Hepatocyte (in vitro differentiated cells): ENCODE measurements around the gene RBM33. TPM values are rescaled to one million over a fixed set of nuclear protein-coding genes. Genes with fewer than 3 reads are reported as not detected.

Source experiments
- DNase-seq: peaks from one replicate; pipeline ENCODE4 v3.0.0-alpha.2; 2016; ENCODE audit warnings: low spot score
- H2AFZ ChIP-seq: fragments of 200-600 bp; sonication (generic); 2 replicates; pipeline ENCODE4 v1.6.0; 2016; ENCODE audit warnings: antibody characterized with exemption, mild to moderate bottlenecking
- H3K27ac ChIP-seq: fragments of 200-600 bp; sonication (generic); 2 replicates; pipeline ENCODE4 v1.5.1; 2016; ENCODE audit warnings: mild to moderate bottlenecking
- H3K27me3 ChIP-seq: fragments of 200-600 bp; sonication (generic); 2 replicates; pipeline ENCODE4 v1.6.1; 2016
- H3K36me3 ChIP-seq: fragments of 200-600 bp; sonication (generic); replicated peaks from 2 replicates; pipeline ENCODE4 v1.5.1; 2016; ENCODE audit warnings: low read depth; ENCODE audit not compliant: insufficient read depth
- H3K4me1 ChIP-seq: fragments of 200-600 bp; sonication (generic); 2 replicates; pipeline ENCODE4 v1.5.1; 2016; ENCODE audit warnings: mild to moderate bottlenecking, moderate library complexity; ENCODE audit not compliant: insufficient read depth
- H3K4me2 ChIP-seq: fragments of 200-600 bp; sonication (generic); 2 replicates; pipeline ENCODE4 v1.6.0; 2016
- H3K4me3 ChIP-seq: fragments of 200-600 bp; sonication (generic); 2 replicates; pipeline ENCODE4 v1.5.1; 2016; ENCODE audit warnings: mild to moderate bottlenecking
- H3K79me2 ChIP-seq: fragments of 200-600 bp; sonication (generic); 2 replicates; pipeline ENCODE4 v1.6.0; 2017; ENCODE audit warnings: mild to moderate bottlenecking
- H3K9me2 ChIP-seq: fragments of 200-600 bp; sonication (generic); replicated peaks from 2 replicates; pipeline ENCODE4 v1.6.0; 2017; ENCODE audit warnings: mild to moderate bottlenecking; ENCODE audit not compliant: insufficient read depth
- H3K9me3 ChIP-seq: fragments of 200-600 bp; sonication (generic); 2 replicates; pipeline ENCODE4 v1.5.1; 2016; ENCODE audit warnings: low read depth, mild to moderate bottlenecking
- H4K20me1 ChIP-seq: fragments of 200-600 bp; sonication (generic); 2 replicates; pipeline ENCODE4 v1.6.0; 2016; ENCODE audit warnings: mild to moderate bottlenecking; ENCODE audit not compliant: insufficient read depth, poor library complexity, severe bottlenecking
- CTCF ChIP-seq: fragments of 200-600 bp; sonication (generic); IDR thresholded peaks from 2 replicates; pipeline ENCODE4 v1.5.1; 2016; ENCODE audit warnings: antibody characterized with exemption, mild to moderate bottlenecking; ENCODE audit not compliant: poor library complexity
- EZH2 ChIP-seq: fragments of 200-600 bp; sonication (generic); IDR thresholded peaks from 2 replicates; pipeline ENCODE4 v1.6.1; 2016; ENCODE audit warnings: antibody characterized with exemption, mild to moderate bottlenecking, borderline replicate concordance
- EZH2phosphoT487 ChIP-seq: fragments of 200-600 bp; sonication (generic); IDR thresholded peaks from one replicate; pipeline ENCODE4 v1.6.1; 2018; ENCODE audit warnings: antibody characterized with exemption, mild to moderate bottlenecking, low read depth, moderate library complexity; ENCODE audit not compliant: unreplicated experiment, severe bottlenecking
- WGBS: methylation state at CpG from one replicate; pipeline ENCODE4 v1.1.6; 2016; ENCODE audit warnings: low lambda C conversion rate; ENCODE audit errors: missing lambda C conversion rate; 5-methylcytosine and 5-hydroxymethylcytosine counted together
- polyA plus RNA-seq: library from polyadenylated mRNA; unstranded; fragments of >200 nt; fragmentation: Nextera tagmentation; extraction: Ambion mirVana; gene quantifications from 2 replicates; pipeline ENCODE4 v1.2.1, GENCODE V29; 2016
- total RNA-seq: library from RNA; depleted of rRNA; stranded (reverse); fragments of >200 nt; gene quantifications from 2 replicates; pipeline ENCODE4 v1.2.3, GENCODE V29; 2014

Gene RBM33
- total and polyA plus RNA-seq, 2 experiments from 2014 or later = 24.8 to 40.8 TPM

DNA sequence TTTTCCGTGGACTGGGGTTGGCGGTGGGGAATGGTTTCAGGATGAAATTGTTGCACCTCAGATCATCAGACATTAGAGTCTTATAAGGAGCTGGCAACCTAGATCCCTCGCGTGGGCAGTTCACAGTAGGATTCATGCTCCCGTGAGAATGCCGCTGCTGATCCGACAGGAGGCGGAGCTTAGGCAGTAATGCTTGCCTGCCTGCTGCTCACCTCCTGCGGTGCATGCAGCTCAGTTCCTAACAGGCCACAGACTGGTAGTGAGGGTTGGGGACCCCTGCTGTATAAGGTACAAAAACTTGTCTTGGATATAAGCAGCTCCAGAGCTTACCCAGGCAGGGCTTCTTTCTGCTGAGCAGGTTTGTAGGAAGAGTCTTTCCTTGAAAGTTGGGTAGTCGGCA, 113.9 kb downstream of the RBM33 start:
- no peaks in the 10 kb centered on the region for H3K9me2 ChIP-seq
- no peak overlapping the region for H3K4me2 ChIP-seq
- H2AFZ ChIP-seq = no peak overlapping the region
- H3K4me3 ChIP-seq = no peak overlapping the region
- no peak overlapping the region for H3K27ac ChIP-seq
- no peak for TF ChIP-seq CTCF
- TF ChIP-seq EZH2phosphoT487 = no peak
- peaks cover 96% of the 10 kb centered on the region for H3K79me2 ChIP-seq
- H3K36me3 ChIP-seq = no peaks in the 10 kb centered on the region
- DNase-seq = no peak
- no peaks in the 10 kb centered on the region for H3K27me3 ChIP-seq
- WGBS = 94% methylated on average over 10 of the region's 10 CpGs
- H4K20me1 ChIP-seq = peaks cover 72% of the 10 kb centered on the region
- no peaks in the 10 kb centered on the region for H3K9me3 ChIP-seq
- no peaks in the 10 kb centered on the region for H3K4me1 ChIP-seq

DNA sequence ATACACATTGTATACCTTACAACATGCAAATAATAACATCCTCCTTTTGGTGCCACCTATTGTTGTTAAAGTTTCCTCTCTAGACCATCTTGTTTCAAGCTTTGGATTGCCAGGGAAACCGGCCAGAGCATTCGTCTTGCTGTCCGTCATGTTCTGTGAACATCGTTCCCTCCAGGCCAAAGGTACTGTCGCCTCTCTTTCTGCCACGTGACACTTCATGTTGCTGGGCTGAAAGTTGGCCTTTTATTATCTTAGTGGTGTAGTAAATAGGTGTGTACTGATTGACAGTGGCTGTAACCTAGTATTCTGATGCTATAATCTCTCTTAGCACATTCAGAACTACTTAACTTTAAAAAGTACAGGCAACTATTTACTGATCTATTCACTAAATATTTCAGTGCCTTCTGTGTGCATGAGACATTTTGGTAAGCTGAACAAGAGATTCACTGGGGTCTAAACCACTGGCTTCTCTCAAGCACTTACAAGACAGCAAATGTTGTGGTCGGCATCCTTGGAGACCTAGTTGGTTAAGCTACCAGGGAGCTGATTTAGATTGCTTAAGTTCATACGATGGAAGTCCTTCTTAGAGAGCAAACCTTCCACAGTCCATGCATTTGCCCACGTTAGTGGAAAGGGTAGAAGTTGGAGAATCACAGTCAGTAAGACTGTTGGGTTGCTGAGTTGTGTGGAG, 115.4 kb downstream of the RBM33 start:
- Histone ChIP-seq H3K9me2 (no peaks in the 10 kb centered on the region), H3K4me3 (no peak overlapping the region), H3K27me3 (no peaks in the 10 kb centered on the region), H3K4me2 (no peak overlapping the region), H3K4me1 (no peaks in the 10 kb centered on the region), H4K20me1 (peaks cover 57% of the 10 kb centered on the region), H3K79me2 (peaks cover 82% of the 10 kb centered on the region), H2AFZ (no peak overlapping the region), H3K27ac (no peak overlapping the region), H3K36me3 (no peaks in the 10 kb centered on the region), H3K9me3 (no peaks in the 10 kb centered on the region)
- WGBS = 87% methylated on average over 9 of the region's 9 CpGs
- DNase-seq = no peak
- TF ChIP-seq EZH2 = no peak
- TF ChIP-seq CTCF = no peak
- no peak for TF ChIP-seq EZH2phosphoT487

DNA sequence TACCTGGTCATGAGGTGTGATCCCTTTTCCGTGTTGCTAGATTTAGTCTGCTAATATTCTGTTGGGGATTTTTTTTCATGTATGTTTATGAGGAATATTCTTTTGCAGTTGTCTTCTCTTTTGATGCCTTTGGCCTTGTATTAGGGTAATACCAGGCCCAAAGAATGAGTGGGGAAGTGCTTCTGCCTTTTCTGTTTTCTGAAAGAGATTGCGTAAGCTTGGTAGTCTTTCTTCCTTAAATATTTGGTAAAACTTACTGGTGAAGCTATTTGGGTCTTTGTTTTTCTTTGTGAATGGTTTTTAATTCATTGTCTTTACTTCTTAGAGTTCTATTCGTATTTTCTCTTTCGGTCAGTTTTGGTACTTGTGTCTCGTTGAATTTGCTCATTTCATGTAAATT, 116.7 kb downstream of the RBM33 start:
- H3K27ac ChIP-seq = no peak overlapping the region
- H3K4me1 ChIP-seq = no peaks in the 10 kb centered on the region
- H3K9me3 ChIP-seq = no peaks in the 10 kb centered on the region
- no peaks in the 10 kb centered on the region for H3K9me2 ChIP-seq
- no peaks in the 10 kb centered on the region for H3K36me3 ChIP-seq
- DNase-seq = no peak
- H3K79me2 ChIP-seq = peaks cover 70% of the 10 kb centered on the region
- H3K4me3 ChIP-seq = no peak overlapping the region
- 99% methylated on average over 5 of the region's 5 CpGs for WGBS
- H3K27me3 ChIP-seq = no peaks in the 10 kb centered on the region
- no peak overlapping the region for H2AFZ ChIP-seq
- TF ChIP-seq EZH2phosphoT487 = no peak
- no peak overlapping the region for H3K4me2 ChIP-seq
- H4K20me1 ChIP-seq = peaks cover 46% of the 10 kb centered on the region

- no peak for TF ChIP-seq EZH2
- no peak for TF ChIP-seq CTCF
- no peak for TF ChIP-seq EZH2phosphoT487
- Histone ChIP-seq H3K9me3 (no peaks in the 10 kb centered on the region), H3K36me3 (no peaks in the 10 kb centered on the region), H3K4me1 (no peaks in the 10 kb centered on the region), H4K20me1 (peaks cover 42% of the 10 kb centered on the region), H3K27me3 (no peaks in the 10 kb centered on the region), H3K4me2 (no peak overlapping the region), H3K27ac (no peak overlapping the region), H3K79me2 (peaks cover 61% of the 10 kb centered on the region), H2AFZ (no peak overlapping the region), H3K4me3 (no peak overlapping the region), H3K9me2 (no peaks in the 10 kb centered on the region)
- WGBS = 96% methylated on average over 4 of the region's 4 CpGs
- DNase-seq = no peak
These were observed 117.6 kb downstream of the RBM33 start for GRCh38 chr7:155762036-155762435.
